Fibroblast of lung (primary cell): ENCODE results near the gene APBA1.

Experiments used
- CTCF ChIP-seq, 2 donors: IDR thresholded peaks in 1 of 2; conservative IDR thresholded peaks in 1 of 2; 1 replicate in 1 of 2; 2 replicates in 1 of 2; pipeline ENCODE4 v1.5.1; 2011 to 2012; ENCODE audit warnings: low read length in 2 of 2, control low read depth in 1 of 2, inconsistent platforms in 1 of 2, low read depth in 1 of 2, mild to moderate bottlenecking in 1 of 2
- EZH2 ChIP-seq: IDR thresholded peaks from 2 replicates; pipeline ENCODE4 v1.5.1; 2012; ENCODE audit warnings: low read length, control low read depth, mild to moderate bottlenecking; ENCODE audit errors: missing control alignments

GRCh38 chr9:69442486-69442885 is 229.7 kb downstream of the APBA1 start:
- TF ChIP-seq CTCF (conservative IDR thresholded peaks at IDR 0.05 in 1 of 2, IDR thresholded peaks at IDR 0.05 in 1 of 2; ENCODE audit: low read depth in 1 of 2, low read length in 2 of 2) (no peak), EZH2 (no peak)
